Spinal cord (tissue), 10 donors: ENCODE data around the gene GFI1. TPM values are rescaled to one million over a fixed set of nuclear protein-coding genes. Genes with fewer than 3 reads are reported as not detected.
"Not testable (repeated sequence)": the region's sequence is repeated elsewhere in the genome, so short reads cannot be mapped to it uniquely, and the experiment has no call there.

Experiments
- DNase-seq, 6 donors: peaks; one replicate each; pipeline versions ENCODE4 v3.0.0 to v3.0.0-alpha.2; 2013 to 2015; ENCODE audit warnings: low spot score in 6 of 6, low read depth in 4 of 6
- H3K27ac ChIP-seq: one replicate; pipeline ENCODE4 v1.5.1; 2013; ENCODE audit warnings: low read depth, low read length, control low read depth
- H3K27me3 ChIP-seq: one replicate; pipeline ENCODE4 v1.6.1; 2013; ENCODE audit warnings: low read length; ENCODE audit not compliant: control insufficient read depth, insufficient read depth
- H3K36me3 ChIP-seq: one replicate; pipeline ENCODE4 v1.6.1; 2013; ENCODE audit warnings: low read length; ENCODE audit not compliant: control insufficient read depth, insufficient read depth
- H3K4me1 ChIP-seq: one replicate; pipeline ENCODE4 v1.6.1; 2013; ENCODE audit warnings: low read length; ENCODE audit not compliant: control insufficient read depth, insufficient read depth
- H3K4me3 ChIP-seq: one replicate; pipeline ENCODE4 v1.5.1; 2013; ENCODE audit warnings: low read depth, low read length, control low read depth
- H3K9me3 ChIP-seq: one replicate; pipeline ENCODE4 v1.6.1; 2013; ENCODE audit warnings: low read length; ENCODE audit not compliant: control insufficient read depth, insufficient read depth
- WGBS: methylation state at CpG from one replicate; pipeline ENCODE4 v1.1.5; 2013; ENCODE audit warnings: missing lambda C conversion rate; ENCODE audit not compliant: insufficient coverage; 5-methylcytosine and 5-hydroxymethylcytosine counted together
- polyA plus RNA-seq, 2 donors: library from polyadenylated mRNA; unstranded; fragments of 120-200 nt; gene quantifications; one replicate each; pipeline ENCODE4 v1.2.1, GENCODE V29; 2013; ENCODE audit not compliant: insufficient read length in 2 of 2
- total RNA-seq, 2 donors: library from RNA; depleted of rRNA in 1 of 2; stranded (reverse); fragments of 120-200 nt in 1 of 2; fragments of >200 nt in 1 of 2; gene quantifications; one replicate each; pipeline versions ENCODE4 v1.2.3 to v1.2.4, GENCODE V29; 2013 to 2014
- donor health status: healthy.

Gene GFI1
- total and polyA plus RNA-seq, 4 donors: 0.16 to 1.2 (median 0.35) TPM

DNA sequence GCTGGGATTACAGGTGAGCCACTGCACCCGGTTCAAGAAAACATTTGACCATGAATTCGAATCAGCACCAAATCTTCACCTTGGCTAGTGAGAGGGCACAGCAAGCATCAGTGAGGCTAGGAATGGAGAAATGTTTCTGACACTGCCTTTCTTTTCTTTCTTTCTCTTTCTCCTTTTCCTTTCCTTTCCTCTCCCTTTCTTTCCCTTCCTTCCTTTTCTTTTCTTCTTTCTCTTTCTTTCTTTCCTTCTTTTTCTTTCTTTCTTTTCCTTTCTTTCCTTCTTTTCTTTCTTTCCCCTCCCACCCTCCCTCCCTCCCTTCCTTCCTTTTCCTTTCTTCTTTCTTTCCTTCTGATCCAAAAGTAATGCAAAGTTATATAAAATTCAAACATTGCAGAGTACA lies 40.9 kb downstream of the GFI1 start:
- H3K4me3 ChIP-seq: no peak overlapping the region
- peaks cover 7% of the 10 kb centered on the region for H3K4me1 ChIP-seq
- no peak for DNase-seq
- 100% methylated on average over 1 of the region's 2 CpGs for whole genome bisulfite sequencing
- H3K9me3 ChIP-seq: no peaks in the 10 kb centered on the region
- no peaks in the 10 kb centered on the region for H3K36me3 ChIP-seq
- no peaks in the 10 kb centered on the region for H3K27me3 ChIP-seq
- H3K27ac ChIP-seq: no peak overlapping the region

DNA sequence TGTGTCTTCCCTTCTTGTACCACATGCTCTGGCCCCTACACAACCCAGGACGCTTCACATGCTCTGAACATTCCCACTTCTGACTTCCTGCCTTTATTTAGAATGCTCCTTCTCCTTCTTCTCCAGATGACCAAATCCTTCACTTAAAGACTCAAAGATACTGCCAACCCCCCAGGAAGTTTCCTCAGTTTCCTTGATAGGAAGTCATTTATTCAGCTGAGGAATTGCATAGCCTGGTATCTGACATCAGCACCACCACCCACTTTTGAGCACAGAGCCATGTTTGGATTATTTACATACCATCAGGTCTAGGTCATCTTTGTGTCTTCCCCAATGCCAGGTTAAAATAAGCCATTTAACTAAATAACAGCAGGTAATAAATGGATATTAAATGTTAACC lies 42.4 kb downstream of the GFI1 start:
- Histone ChIP-seq H3K9me3 (no peaks in the 10 kb centered on the region), H3K36me3 (no peaks in the 10 kb centered on the region), H3K27me3 (no peaks in the 10 kb centered on the region), H3K4me1 (peaks cover 7% of the 10 kb centered on the region), H3K4me3 (no peak overlapping the region), H3K27ac (no peak overlapping the region)
- WGBS: 70% methylated on average over 1 of the region's 1 CpG
- no peak for DNase-seq

DNA sequence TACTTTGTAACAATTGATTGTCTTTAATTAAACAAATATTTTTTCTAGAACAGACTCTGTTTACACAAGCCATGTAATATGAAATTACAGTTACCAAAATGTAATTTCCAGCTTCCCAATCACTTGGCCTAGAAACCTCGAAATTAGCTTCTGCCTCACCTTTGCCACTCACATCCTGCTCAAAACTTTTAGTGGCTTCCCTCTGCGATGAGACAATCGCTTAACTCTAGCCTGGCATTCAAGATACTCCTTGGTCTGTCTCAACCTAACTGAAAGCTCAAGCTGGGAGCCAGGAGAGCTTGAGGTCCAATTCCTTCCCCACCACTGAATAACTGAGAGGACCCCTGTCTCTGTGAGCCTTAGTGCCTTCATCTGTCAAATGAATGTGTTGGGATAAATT lies 42.8 kb downstream of the GFI1 start:
- WGBS: 96% methylated on average over 3 of the region's 3 CpGs
- DNase-seq: no peak
- no peak overlapping the region for H3K27ac ChIP-seq
- H3K4me3 ChIP-seq: no peak overlapping the region
- H3K9me3 ChIP-seq: no peaks in the 10 kb centered on the region
- peaks cover 7% of the 10 kb centered on the region for H3K4me1 ChIP-seq
- no peaks in the 10 kb centered on the region for H3K27me3 ChIP-seq
- H3K36me3 ChIP-seq: no peaks in the 10 kb centered on the region

DNA sequence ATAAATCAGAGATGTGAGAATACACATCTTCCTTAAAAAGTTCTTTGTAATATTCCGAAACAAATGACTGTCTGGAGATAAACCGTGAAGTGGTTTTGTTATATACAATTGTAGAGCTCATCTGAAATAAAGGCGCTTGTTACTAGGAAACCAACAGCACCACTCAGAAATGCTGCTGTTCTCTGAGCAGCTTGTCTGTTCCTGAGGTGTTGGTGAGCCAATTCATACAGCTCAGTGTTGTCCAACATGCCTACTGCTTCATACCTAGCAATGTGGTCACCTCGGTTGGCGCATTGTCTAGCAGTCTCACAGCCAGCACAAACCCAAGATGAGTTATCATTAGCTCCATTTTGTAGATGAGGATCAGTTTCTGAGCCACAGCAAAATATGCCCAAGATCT lies 44.4 kb downstream of the GFI1 start:
- peak in 5 of 6 donors; percentile 0 to 56 (median 4) for DNase-seq

GRCh38 chr1:92441697-92442342 lies 44.9 kb downstream of the GFI1 start:
- Histone ChIP-seq H3K4me1 (peaks cover 7% of the 10 kb centered on the region), H3K4me3 (no peak overlapping the region), H3K36me3 (no peaks in the 10 kb centered on the region), H3K9me3 (no peaks in the 10 kb centered on the region), H3K27ac (no peak overlapping the region), H3K27me3 (no peaks in the 10 kb centered on the region)
- peak in 5 of 6 donors; percentile 2 to 81 (median 12) for DNase-seq
- 50% methylated on average over 27 of the region's 32 CpGs for WGBS

More for the DNA sequence above, 44.4 kb downstream of the GFI1 start:
- H3K4me1 ChIP-seq: peaks cover 7% of the 10 kb centered on the region
- WGBS: 57% methylated on average over 2 of the region's 5 CpGs
- H3K27ac ChIP-seq: no peak overlapping the region
- no peaks in the 10 kb centered on the region for H3K9me3 ChIP-seq
- H3K36me3 ChIP-seq: no peaks in the 10 kb centered on the region
- H3K4me3 ChIP-seq: no peak overlapping the region
- no peaks in the 10 kb centered on the region for H3K27me3 ChIP-seq

GRCh38 chr1:92441316-92441696 lies 45.4 kb downstream of the GFI1 start:
- DNase-seq: no peak
- peaks cover 7% of the 10 kb centered on the region for H3K4me1 ChIP-seq
- no peaks in the 10 kb centered on the region for H3K36me3 ChIP-seq
- 73% methylated on average over 7 of the region's 9 CpGs for WGBS
- H3K4me3 ChIP-seq: no peak overlapping the region
- no peak overlapping the region for H3K27ac ChIP-seq
- no peaks in the 10 kb centered on the region for H3K27me3 ChIP-seq
- no peaks in the 10 kb centered on the region for H3K9me3 ChIP-seq

DNA sequence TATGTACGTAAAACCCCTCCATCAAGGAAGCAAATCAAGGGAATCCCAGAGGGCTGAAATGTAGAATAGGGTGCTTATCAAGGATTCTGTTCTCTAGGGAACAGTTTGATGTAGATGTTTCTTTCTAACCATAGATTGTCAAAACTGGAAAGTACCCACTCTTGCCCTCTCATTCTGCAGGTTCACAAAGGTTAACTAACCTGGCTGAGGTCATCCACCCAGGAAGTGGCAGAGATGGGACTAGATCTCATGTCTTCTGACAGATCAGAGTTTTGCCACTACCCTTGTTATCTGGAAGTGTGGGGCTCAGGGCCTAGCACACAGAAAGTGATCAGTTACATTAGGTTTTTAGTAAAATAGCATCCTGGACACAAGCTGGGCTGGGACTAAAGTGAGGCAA lies 47.4 kb downstream of the GFI1 start:
- H3K36me3 ChIP-seq: no peaks in the 10 kb centered on the region
- H3K9me3 ChIP-seq: no peaks in the 10 kb centered on the region
- no CpG with 5 or more reads among the region's 1 CpG for WGBS
- no peak for DNase-seq
- no peak overlapping the region for H3K27ac ChIP-seq
- H3K27me3 ChIP-seq: no peaks in the 10 kb centered on the region
- peaks cover 7% of the 10 kb centered on the region for H3K4me1 ChIP-seq
- no peak overlapping the region for H3K4me3 ChIP-seq

- not testable (repeated sequence) for H3K27ac ChIP-seq, H3K4me1 ChIP-seq, H3K27me3 ChIP-seq, H3K9me3 ChIP-seq, DNase-seq, H3K4me3 ChIP-seq, H3K36me3 ChIP-seq
- WGBS: no CpG with 5 or more reads among the region's 1 CpG
These were observed 52.2 kb downstream of the GFI1 start for GRCh38 chr1:92434572-92434971.

- Histone ChIP-seq H3K9me3 (no peaks in the 10 kb centered on the region), H3K4me1 (no peaks in the 10 kb centered on the region), H3K4me3 (no peak overlapping the region), H3K36me3 (no peaks in the 10 kb centered on the region), H3K27ac (no peak overlapping the region), H3K27me3 (no peaks in the 10 kb centered on the region)
- no peak for DNase-seq
- WGBS: no CpG with 5 or more reads among the region's 1 CpG
These were observed 56.7 kb downstream of the GFI1 start for GRCh38 chr1:92430030-92430429.

DNA sequence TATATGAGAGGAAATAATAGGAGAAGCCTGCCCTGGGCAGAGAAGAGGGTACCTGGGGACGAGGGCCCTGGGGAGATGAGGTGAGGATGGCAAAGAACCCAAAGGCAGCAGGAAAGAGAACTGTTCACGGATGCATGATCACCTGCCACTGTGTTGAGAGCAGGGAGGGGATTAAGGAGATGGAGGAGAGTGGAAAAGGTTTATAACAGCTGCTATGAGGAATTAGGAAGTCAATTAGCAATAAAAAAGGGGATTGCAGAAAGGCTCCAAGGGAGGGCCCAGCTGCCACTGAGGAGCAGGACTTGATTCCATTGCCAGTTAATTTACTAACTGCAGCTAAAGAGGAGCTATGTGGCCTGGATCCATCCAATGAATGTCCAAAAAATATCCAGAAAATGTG lies 61.1 kb downstream of the GFI1 start:
- no peak for DNase-seq
- no peaks in the 10 kb centered on the region for H3K9me3 ChIP-seq
- no peaks in the 10 kb centered on the region for H3K27me3 ChIP-seq
- no peak overlapping the region for H3K27ac ChIP-seq
- H3K4me3 ChIP-seq: no peak overlapping the region
- H3K4me1 ChIP-seq: no peaks in the 10 kb centered on the region
- no peaks in the 10 kb centered on the region for H3K36me3 ChIP-seq
- WGBS: 41% methylated on average over 2 of the region's 2 CpGs
